GM19397 (cell line): ENCODE data around the gene RIMBP2.

ENCODE experiments used
- ATAC-seq: cut with Tn5 transposase; IDR thresholded peaks from one replicate; pipeline ENCODE4 v1.9.1; 2021; ENCODE audit warnings: mild to moderate bottlenecking, moderate library complexity; ENCODE audit not compliant: unreplicated experiment

The RIMBP2 gene

DNA sequence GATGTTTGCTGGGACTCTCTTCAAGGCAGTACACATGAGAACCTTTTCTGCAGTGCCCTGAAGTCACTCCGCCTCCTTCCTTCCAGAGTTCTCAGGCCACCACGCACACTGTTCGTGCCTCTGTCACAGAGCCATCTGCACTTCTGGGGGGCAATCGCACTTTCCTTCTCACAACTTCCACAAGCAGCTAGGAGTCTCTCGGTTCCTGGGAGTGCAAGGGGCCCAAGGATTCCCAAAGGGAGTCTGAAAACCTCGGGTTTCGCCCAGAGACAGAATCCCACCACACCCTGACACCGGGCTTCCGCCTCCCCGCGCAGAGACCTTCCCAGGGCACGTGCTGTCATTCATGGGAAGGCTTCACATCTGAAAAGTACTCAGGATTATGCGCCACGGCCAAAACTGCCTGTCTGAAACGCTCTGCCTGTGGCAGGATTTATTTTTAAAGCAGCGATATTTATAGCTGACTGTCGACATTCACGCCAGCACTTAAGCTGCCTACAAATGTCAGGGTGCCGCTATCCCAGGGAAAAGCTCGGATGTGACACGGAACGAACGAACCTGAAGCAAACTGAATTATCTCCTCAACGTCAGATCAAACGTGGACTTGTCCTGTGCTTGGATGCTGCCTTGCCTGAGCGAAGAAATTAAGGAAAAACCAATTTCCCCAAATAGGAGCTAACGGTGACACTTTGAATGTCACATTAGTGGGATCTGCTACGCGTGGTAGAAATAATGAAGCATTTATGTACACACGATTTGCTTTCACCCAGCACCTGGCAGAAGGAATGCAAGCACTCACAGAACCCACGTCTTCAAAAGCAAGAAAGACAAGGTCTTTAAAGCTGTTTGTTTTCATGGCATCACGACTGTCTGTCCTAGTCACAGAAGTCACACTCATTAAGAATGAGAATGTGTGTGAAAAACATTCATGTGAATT lies 224.4 kb downstream of the RIMBP2 start:
- no peak for ATAC-seq

DNA sequence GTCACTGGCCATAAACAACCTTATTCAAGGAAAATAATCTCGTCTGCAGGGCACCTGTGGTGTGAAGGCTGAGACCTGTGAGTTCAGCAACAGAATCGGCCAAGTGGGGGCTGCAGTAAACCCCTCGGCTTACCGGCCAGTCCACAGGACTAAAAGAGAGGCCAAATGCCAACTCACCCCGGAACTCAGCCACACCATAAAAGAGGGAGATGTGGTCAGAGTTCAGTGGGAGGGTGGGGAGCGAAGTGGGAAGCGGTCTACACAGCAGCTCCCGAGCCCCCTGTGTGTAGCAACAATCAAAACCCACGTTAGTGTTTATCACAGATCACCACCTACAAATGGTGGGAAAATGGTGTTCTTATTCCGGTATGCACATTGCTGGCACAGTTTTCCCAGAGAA lies 225.4 kb downstream of the RIMBP2 start:
- no peak for ATAC-seq

- ATAC-seq, result no peak
Measured at GRCh38 chr12:130489293-130489692, 226.8 kb downstream of the RIMBP2 start.

GRCh38 chr12:130488358-130488710 lies 227.8 kb downstream of the RIMBP2 start:
- ATAC-seq, result no peak

DNA sequence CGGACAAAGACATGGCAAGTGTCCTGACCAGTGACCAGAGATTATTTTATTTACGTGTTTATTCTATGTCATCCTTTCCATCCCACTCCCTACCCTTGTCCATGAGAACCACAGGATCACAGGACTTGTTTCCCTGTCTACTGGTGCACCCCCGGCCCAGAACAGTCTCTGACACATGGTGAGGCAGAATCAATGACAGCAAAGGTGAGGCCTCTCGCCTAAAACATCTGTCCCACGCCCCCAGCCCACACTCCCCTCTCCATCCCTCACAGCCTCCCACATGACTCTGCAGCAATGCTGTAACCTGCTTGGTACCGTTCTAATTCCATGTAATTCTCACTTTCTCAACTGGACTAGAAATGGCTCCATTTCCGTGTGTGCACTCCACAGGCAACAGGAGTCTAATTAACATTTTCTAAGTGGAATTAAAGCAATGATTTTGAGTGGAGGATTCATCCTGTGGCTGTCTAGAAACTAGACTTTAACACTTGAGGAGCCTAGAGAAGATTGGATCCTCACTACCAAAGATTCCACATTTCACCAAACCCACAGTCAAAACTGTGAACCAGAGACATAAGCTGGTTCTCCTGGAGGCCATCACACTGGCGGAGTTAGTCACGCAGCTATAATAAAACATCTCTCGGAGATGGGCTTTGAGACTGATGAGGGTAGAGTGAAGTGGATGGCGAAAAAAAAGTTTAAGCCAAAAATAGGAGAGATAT lies 228.3 kb downstream of the RIMBP2 start:
- ATAC-seq, result no peak

- no peak for ATAC-seq
Measured at GRCh38 chr12:130486891-130487416, 229.1 kb downstream of the RIMBP2 start.

DNA sequence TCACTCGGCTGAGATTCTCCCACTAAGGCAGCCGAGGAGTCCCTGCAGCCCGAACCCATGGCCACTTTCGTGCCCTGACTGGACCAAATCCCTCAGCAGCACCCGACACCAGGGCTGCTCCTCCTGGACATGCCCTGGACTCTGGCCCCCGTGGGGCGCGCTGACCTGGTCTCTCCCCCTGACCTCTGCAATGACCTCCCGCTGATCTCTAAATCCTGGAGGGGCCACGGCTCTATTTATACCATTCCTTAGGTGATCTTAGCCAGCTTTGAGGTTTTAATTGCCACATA lies 230.0 kb downstream of the RIMBP2 start:
- no peak for ATAC-seq

DNA sequence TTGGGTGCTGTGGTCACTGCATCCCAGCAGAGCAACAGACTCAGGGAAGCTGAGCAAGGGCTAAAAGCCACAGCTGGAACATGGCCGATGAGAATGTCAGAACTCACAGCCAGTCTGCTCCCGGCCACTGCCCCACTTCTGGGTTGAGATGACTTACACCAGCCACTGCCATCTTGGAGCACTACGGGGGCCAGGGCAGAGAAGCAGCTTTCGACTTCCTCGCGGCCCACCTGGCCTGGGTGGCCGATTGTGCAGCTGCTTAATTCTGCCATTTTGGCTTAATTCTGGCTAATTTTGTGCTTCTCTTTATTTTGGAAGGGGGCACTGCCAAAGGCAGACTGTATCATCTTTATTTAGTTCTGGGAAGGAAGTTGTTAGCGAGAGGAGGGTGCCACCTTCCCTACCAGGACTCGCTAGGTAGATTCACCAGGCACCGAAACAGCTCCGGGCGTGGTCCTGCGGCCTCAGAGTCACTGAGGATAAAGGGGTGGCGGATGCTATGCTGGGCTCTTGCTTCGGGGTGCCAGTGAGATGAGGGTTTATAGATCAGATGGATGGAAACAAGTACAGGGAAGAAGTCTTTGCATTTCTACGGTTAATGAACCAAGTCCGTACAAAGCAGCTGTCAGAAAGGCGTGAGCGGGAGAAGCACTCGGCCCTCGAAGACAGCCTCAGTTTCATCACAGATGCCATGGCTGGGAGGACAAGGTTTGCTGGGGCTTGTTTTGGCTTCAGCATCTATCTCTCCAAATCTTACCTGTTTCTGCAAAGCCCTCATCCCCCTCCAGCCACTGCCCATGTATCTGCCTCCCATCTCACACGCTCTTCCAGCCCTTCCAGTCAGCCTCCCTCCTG lies 230.6 kb downstream of the RIMBP2 start:
- no peak for ATAC-seq

DNA sequence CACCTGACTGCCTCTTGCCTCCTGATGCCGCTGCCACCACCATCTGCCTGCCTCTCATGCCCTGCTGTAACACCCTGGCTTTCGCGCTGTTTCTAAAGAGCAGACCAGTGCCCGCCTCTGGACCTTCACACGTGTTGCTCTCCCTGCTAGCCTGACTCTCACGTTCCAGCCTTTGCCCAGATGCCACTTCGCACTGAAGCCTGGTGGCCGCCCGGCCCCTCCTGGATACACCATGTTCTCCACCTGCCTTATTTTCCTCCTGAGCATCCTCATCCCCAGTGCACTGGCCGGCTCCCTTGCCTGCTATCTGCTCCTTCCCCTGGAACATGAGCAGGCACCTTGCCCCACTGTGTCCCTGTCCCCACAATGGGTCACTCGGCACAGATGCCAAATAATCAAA lies 231.9 kb downstream of the RIMBP2 start:
- no peak for ATAC-seq

DNA sequence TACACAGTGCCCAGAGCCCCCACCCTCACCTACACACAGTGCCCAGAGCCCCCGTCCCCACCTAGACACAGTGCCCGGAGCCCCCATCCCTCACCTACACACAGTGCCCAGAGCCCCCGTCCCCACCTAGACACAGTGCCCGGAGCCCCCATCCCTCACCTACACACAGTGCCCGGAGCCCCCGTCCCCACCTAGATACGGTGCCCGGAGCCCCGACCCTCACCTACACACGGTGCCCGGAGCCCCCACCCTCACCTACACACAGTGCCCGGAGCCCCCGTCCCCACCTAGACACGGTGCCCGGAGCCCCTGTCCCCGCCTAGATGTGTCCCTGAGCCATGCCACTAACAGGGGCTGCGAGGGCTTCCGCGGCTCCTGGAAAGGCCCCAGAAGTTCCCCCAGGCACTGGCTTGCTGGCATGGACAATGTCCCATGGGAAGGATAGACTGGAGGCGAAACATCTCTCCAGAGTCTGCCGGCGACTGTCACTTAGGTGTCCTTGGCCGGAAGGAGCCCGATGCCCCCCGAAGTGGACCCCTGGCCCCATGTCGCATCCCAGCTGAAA lies 232.4 kb downstream of the RIMBP2 start:
- ATAC-seq, result no peak

DNA sequence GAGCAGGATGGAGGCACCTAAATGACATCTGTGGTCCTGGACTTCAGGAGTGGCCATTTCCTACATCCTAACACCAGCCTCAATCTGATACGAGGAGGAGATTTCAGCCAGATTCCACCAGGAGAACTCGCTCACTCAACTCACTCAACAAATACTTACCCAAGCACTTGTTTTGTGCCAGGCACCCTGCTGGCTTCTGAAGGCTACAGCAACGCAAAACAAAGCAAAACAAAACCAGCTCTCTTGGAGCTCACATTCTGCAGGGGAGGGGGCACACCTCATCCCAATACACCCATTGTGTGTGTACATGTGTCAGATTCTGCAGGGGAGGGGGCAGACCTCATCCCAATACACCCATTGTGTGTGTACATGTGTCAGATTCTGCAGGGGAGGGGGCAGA lies 233.7 kb downstream of the RIMBP2 start:
- no peak for ATAC-seq

GRCh38 chr12:130481392-130481879 lies 234.7 kb downstream of the RIMBP2 start:
- ATAC-seq, result no peak

DNA sequence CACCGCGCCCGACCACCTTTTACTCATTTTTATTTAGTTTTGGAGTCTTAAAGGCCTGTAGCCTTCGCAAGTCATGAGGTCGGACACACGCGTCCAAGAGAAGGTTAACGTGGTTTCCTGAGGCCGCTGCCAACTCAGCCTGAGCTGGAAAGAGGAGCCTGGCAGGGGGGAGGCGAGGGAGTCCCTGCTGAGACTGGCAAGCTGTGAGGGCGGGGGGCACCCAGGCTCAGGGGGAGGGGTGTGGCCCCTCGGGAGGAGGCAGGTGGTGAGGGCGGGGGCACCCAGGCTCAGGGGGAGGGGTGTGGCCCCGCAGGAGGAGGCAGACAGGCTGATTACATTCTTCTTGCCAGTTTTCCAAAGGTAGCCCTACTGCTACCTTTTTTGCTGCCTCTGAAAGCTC lies 235.2 kb downstream of the RIMBP2 start:
- no peak for ATAC-seq

DNA sequence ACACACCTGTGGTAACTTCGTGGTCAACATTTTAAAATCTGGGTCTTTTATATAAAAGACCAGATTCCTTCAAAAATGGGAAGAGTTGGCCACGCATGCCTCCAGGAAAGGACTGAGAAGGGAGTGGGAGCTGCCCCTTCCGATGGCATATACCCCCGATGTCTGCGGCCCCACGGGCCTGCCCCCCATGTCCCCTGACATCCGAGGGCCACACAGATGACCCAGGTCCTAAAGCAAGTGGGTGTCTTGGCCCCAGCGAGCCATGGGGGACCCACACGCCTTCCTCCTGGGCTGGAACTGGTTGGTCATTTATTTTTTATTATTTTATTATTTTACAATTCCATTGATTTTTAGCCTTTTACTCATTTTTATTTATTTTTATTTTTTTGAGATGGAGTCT lies 235.9 kb downstream of the RIMBP2 start:
- no peak for ATAC-seq

GRCh38 chr12:130479401-130480125 lies 236.5 kb downstream of the RIMBP2 start:
- no peak for ATAC-seq

DNA sequence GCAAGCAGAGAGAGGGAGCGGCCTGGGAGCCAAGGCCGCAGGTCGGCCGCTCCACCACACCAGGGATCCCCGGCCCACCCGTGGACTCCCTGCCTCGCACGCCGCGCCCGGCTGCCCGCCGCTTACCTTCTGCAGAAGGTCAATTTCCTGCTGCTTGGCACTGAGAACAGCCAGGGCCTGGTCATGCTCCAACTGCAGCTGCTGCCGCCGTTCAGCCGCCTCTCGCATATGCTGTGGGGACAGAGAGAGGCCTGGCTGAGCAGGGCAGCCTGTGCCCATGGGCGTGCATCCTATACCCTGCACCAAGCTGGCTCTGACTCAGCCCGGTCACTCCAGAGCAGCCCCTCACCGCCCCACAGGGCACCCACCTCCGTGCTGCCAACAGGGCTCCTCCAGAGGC lies 237.3 kb downstream of the RIMBP2 start:
- ATAC-seq, result no peak

DNA sequence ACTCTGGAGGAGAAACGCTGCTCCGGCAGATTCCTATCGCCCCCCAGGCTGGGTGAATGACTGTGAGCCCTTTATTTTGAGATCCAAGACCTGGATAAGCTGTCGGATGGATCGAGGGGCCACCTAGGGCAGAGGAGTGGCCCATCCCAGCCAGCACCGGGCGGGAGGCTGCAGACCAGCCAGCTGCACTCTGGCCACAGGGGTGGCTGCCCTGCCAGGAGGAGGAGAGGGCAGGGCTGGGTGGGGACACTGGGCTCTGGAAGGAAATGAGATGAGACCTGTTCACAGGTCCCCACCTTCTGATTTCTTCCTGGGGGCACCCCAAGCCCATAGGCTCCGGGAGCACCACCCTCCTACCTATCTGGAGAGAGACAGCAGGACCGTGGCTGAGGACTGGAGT lies 238.4 kb downstream of the RIMBP2 start:
- no peak for ATAC-seq

GRCh38 chr12:130477266-130477665 lies 238.8 kb downstream of the RIMBP2 start:
- ATAC-seq, result no peak

DNA sequence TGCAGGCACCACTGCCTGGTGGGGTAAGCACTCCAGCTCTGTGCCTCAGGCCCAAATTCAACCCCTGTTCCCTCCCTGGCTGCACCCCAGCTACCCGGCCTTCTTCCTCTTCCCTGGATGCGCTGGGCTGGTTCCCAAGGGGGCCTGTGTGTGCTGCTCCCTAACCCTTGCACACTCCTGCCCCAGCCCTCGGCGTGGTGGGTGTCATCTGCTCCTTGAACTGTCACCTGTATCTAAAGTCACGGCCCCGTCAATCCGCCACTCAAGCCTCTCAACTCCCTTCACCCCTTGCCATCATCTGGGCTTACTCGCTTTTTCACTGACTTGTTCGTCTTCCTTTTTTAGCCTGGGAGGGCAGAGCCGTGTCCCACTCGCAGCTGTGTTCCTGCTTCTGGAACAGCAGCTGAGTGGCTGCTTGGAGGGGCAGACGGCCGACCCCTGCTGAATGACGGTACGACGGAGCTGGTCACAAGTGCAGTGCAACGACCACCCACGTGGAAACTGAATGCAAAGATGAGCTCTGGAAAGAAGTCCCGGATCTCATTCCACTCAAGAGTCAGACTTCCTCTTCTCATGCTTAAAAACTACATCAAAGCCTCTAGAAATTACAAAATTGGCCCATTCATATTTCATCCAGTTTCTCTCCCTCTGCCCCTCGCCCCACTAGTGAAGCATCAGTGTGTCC lies 239.5 kb downstream of the RIMBP2 start:
- no peak for ATAC-seq
